K562 (cell line): ENCODE measurements around the gene TRIM27. TPM values are rescaled to one million over a fixed set of nuclear protein-coding genes. Genes with fewer than 3 reads are reported as not detected.
A peak's percentile ranks its signal among the peaks of the same experiment; 100 is the strongest.

Experiments
- ATF4 ChIP-seq: fragments of 450-650 bp; formaldehyde crosslinking; IDR thresholded peaks from 2 replicates; pipeline ENCODE4 v1.4.0; 2022; ENCODE audit warnings: mild to moderate bottlenecking, moderate library complexity
- BRCA1 ChIP-seq, 2 experiments: fragments of 450-650 bp in 1 of 2; sonication (generic) in 1 of 2; formaldehyde crosslinking in 1 of 2; IDR thresholded peaks; 2 replicates each; pipeline versions ENCODE4 v1.5.0 to v1.6.1; 2017 to 2020; ENCODE audit warnings: mild to moderate bottlenecking in 1 of 2, missing genetic modification reagents in 1 of 2
- CC2D1A ChIP-seq: fragments of 450-650 bp; IDR thresholded peaks from 2 replicates; pipeline ENCODE4 v1.6.1; 2017; ENCODE audit warnings: mild to moderate bottlenecking
- CHD2 ChIP-seq: IDR thresholded peaks from 2 replicates; pipeline ENCODE4 v1.6.1; 2011; ENCODE audit warnings: low read depth, low read length
- CREM ChIP-seq: IDR thresholded peaks from 2 replicates; pipeline ENCODE4 v1.6.1; 2014; ENCODE audit warnings: antibody characterized with exemption, low read depth
- KLF6 ChIP-seq: fragments of 250-450 bp; sonication (Bioruptor Pico); IDR thresholded peaks from 2 replicates; pipeline ENCODE4 v1.4.0; 2020; ENCODE audit warnings: mild to moderate bottlenecking, moderate library complexity, borderline replicate concordance
- MBD1 ChIP-seq: fragments of 250-450 bp; sonication (Bioruptor Pico); IDR thresholded peaks from 2 replicates; pipeline ENCODE4 v1.8.0; 2022; ENCODE audit warnings: inconsistent platforms
- PTRF ChIP-seq: fragments of 450-650 bp; IDR thresholded peaks from 2 replicates; pipeline ENCODE4 v1.6.1; 2016; ENCODE audit warnings: mild to moderate bottlenecking, missing genetic modification characterization, missing compliant biosample characterization
- RCOR1 ChIP-seq, 2 experiments: IDR thresholded peaks; 2 replicates each; pipeline ENCODE4 v1.6.1; 2012; ENCODE audit warnings: low read depth in 2 of 2, low read length in 2 of 2, borderline replicate concordance in 1 of 2, improper control_type of control experiment in 1 of 2
- REST ChIP-seq, 2 experiments: fragments of 450-650 bp; formaldehyde crosslinking in 1 of 2; IDR thresholded peaks; 2 replicates each; pipeline versions ENCODE4 v1.4.0 to v1.6.1; 2014 to 2020; ENCODE audit warnings: mild to moderate bottlenecking in 2 of 2, borderline replicate concordance in 1 of 2, low read depth in 1 of 2
- STAG1 ChIP-seq: sonication (generic); formaldehyde crosslinking; IDR thresholded peaks from 2 replicates; pipeline ENCODE4 v1.5.0; 2020; ENCODE audit warnings: missing genetic modification reagents, borderline replicate concordance
- TBL1XR1 ChIP-seq, 2 experiments: IDR thresholded peaks; 2 replicates each; pipeline ENCODE4 v1.6.1; 2012; ENCODE audit warnings: improper control_type of control experiment in 2 of 2, low read length in 2 of 2, mild to moderate bottlenecking in 1 of 2
- TEAD2 ChIP-seq: fragments of 450-650 bp; IDR thresholded peaks from 2 replicates; pipeline ENCODE4 v1.6.1; 2016; ENCODE audit warnings: missing genetic modification characterization, control low read depth, missing compliant biosample characterization
- TEAD4 ChIP-seq, 2 experiments: sonication (generic) in 1 of 2; formaldehyde crosslinking in 1 of 2; IDR thresholded peaks; 2 replicates each; pipeline versions ENCODE4 v1.6.1 to v1.8.0; 2012 to 2022; ENCODE audit warnings: borderline replicate concordance in 1 of 2, inconsistent platforms in 1 of 2, low read length in 1 of 2, mild to moderate bottlenecking in 1 of 2, missing genetic modification reagents in 1 of 2
- ZNF586 ChIP-seq: fragments of 450-650 bp; formaldehyde crosslinking; conservative IDR thresholded peaks from 2 replicates; pipeline ENCODE4 v1.4.0; 2020; ENCODE audit warnings: mild to moderate bottlenecking, moderate library complexity
- ZSCAN29 ChIP-seq: fragments of 450-650 bp; IDR thresholded peaks from 2 replicates; pipeline ENCODE4 v1.6.1; 2017
- polyA plus RNA-seq, 8 experiments: library from polyadenylated mRNA; depleted of rRNA in 4 of 8; stranded (reverse) in 5 of 8; unstranded in 3 of 8; fragments of >200 nt; fragmentation: Nextera tagmentation in 2 of 8; fragmentation: Illumina TruSeq in 1 of 8; extraction: Ambion mirVana in 2 of 8; extraction: Trizol in 1 of 8; gene quantifications; 2 replicates each; pipeline versions ENCODE4 v1.2.1 to v1.2.3, GENCODE V29; 2011 to 2014; ENCODE audit warnings: inconsistent platforms in 1 of 8, missing spikeins in 1 of 8
- total RNA-seq, 7 experiments: library from RNA; depleted of rRNA in 6 of 7; stranded (reverse); fragments of >200 nt in 6 of 7; fragmentation: Illumina TruSeq in 2 of 7; extraction: Trizol in 2 of 7; gene quantifications; 2 replicates each; pipeline versions ENCODE4 v1.2.1 to v1.2.3, GENCODE V29; 2011 to 2021; ENCODE audit warnings: low replicate concordance in 1 of 7

The TRIM27 gene
- total and polyA plus RNA-seq, 9 of the 15 experiments (the other 6 are each of a cell fraction or from before 2014, with no cell fraction given), result 37.7 to 235 (median 122) TPM

GRCh38 chr6:28864326-28864923 is 59.4 kb downstream of the TRIM27 start (continued):
- TF ChIP-seq ATF4 (CRISPR knock-in tag) (0 out of 2 replicates have a peak, but pooled peaks have one; percentile 39), TEAD4 (IDR thresholded peaks at IDR 0.05; ENCODE audit: low read length) (peak; percentile 59), TEAD4 (CRISPR knock-in tag; IDR thresholded peaks at IDR 0.05; ENCODE audit: borderline replicate concordance) (no peak), STAG1 (CRISPR knock-in tag) (0 out of 2 replicates have a peak, but pooled peaks have one; percentile 8), CHD2 (no peak), TBL1XR1 (IDR thresholded peaks at IDR 0.05; ENCODE audit: low read length in 2 of 2) (no peak), REST (IDR thresholded peaks at IDR 0.05; ENCODE audit: borderline replicate concordance) (peak; percentile 38), REST (CRISPR knock-in tag; IDR thresholded peaks at IDR 0.05; ENCODE audit: low read depth) (no peak), CREM (0 out of 2 replicates have a peak, but pooled peaks have one; percentile 38), ZNF586 (CRISPR knock-in tag) (0 out of 2 replicates have a peak, but pooled peaks have one; percentile 25), ZSCAN29 (peak; percentile 92), CC2D1A (0 out of 2 replicates have a peak, but pooled peaks have one; percentile 8), RCOR1 (IDR thresholded peaks at IDR 0.05; ENCODE audit: borderline replicate concordance in 1 of 2, low read depth in 2 of 2, low read length in 2 of 2) (peak in 1 of 2 experiments; percentile 31; a peak in 2 of 4 replicates), PTRF (tag) (0 out of 2 replicates have a peak, but pooled peaks have one; percentile 19), MBD1 (peak; percentile 75; the same call in 1 of the 2 replicates), TEAD2 (tag) (peak; percentile 48), KLF6 (CRISPR knock-in tag) (0 out of 2 replicates have a peak, but pooled peaks have one; percentile 20), BRCA1 (IDR thresholded peaks at IDR 0.05) (no peak), BRCA1 (CRISPR knock-in tag; IDR thresholded peaks at IDR 0.05) (peak; percentile 13; the same call in 1 of the 2 replicates)
